Neuronal stem cell (in vitro differentiated cells): ENCODE results near the gene PPM1J.
A peak's percentile ranks its signal among the peaks of the same experiment; 100 is the strongest.

Source experiments
- DNase-seq: peaks from one replicate; pipeline ENCODE4 v3.0.0-alpha.2; 2013; ENCODE audit warnings: low spot score
- H2AFZ ChIP-seq: one replicate; pipeline ENCODE4 v1.6.1; 2013; ENCODE audit warnings: mild to moderate bottlenecking, low read length, inconsistent platforms
- H2AK5ac ChIP-seq: 2 replicates; pipeline ENCODE4 v1.6.1; 2013; ENCODE audit warnings: low read depth, mild to moderate bottlenecking, inconsistent platforms, low read length, moderate library complexity, mixed read lengths
- H2BK120ac ChIP-seq: 2 replicates; pipeline ENCODE4 v1.6.1; 2013; ENCODE audit warnings: low read depth, mild to moderate bottlenecking, inconsistent platforms, low read length, moderate library complexity, mixed read lengths
- H2BK12ac ChIP-seq: one replicate; pipeline ENCODE4 v1.6.1; 2013; ENCODE audit warnings: low read length, inconsistent platforms
- H2BK15ac ChIP-seq: 2 replicates; pipeline ENCODE4 v1.6.1; 2013; ENCODE audit warnings: mild to moderate bottlenecking, low read length, inconsistent platforms, mixed read lengths
- H2BK5ac ChIP-seq: one replicate; pipeline ENCODE4 v1.6.1; 2013; ENCODE audit warnings: inconsistent platforms, mild to moderate bottlenecking, low read length, moderate library complexity
- H3K14ac ChIP-seq: one replicate; pipeline ENCODE4 v1.6.1; 2013; ENCODE audit warnings: low read length, inconsistent platforms
- H3K18ac ChIP-seq: 2 replicates; pipeline ENCODE4 v1.6.1; 2013; ENCODE audit warnings: low read length, inconsistent platforms
- H3K23ac ChIP-seq: 2 replicates; pipeline ENCODE4 v1.6.1; 2013; ENCODE audit warnings: low read depth, mild to moderate bottlenecking, mixed read lengths, low read length, inconsistent platforms; ENCODE audit not compliant: poor library complexity
- H3K27ac ChIP-seq: replicated peaks from 3 replicates; pipeline ENCODE4 v1.5.1; 2013; ENCODE audit warnings: low read length, inconsistent platforms
- H3K27me3 ChIP-seq, 3 experiments: 2 replicates each; pipeline ENCODE4 v1.6.1; 2013; ENCODE audit warnings: low read length in 3 of 3, mild to moderate bottlenecking in 2 of 3, inconsistent platforms in 1 of 3, low read depth in 1 of 3, mixed read lengths in 1 of 3, moderate library complexity in 1 of 3; ENCODE audit not compliant: control insufficient read depth in 3 of 3, insufficient read depth in 3 of 3
- H3K36me3 ChIP-seq, 2 donors: replicated peaks in 1 of 2; 2 replicates each; pipeline ENCODE4 v1.6.1; 2013; ENCODE audit warnings: low read length in 2 of 2; ENCODE audit not compliant: control insufficient read depth in 2 of 2, insufficient read depth in 2 of 2
- H3K4ac ChIP-seq: 2 replicates; pipeline ENCODE4 v1.6.1; 2013; ENCODE audit warnings: inconsistent platforms, mild to moderate bottlenecking, low read length, moderate library complexity
- H3K4me1 ChIP-seq, 2 donors: 1 replicate in 1 of 2; 2 replicates in 1 of 2; pipeline ENCODE4 v1.6.1; 2013; ENCODE audit warnings: low read length in 2 of 2, low read depth in 1 of 2; ENCODE audit not compliant: control insufficient read depth in 2 of 2, insufficient read depth in 1 of 2
- H3K4me2 ChIP-seq: one replicate; pipeline ENCODE4 v1.6.1; 2013; ENCODE audit warnings: mild to moderate bottlenecking, low read length, inconsistent platforms; ENCODE audit not compliant: insufficient read depth, poor library complexity, severe bottlenecking
- H3K4me3 ChIP-seq, 2 donors: 2 replicates each; pipeline ENCODE4 v1.5.1; 2013; ENCODE audit warnings: low read length in 2 of 2, mild to moderate bottlenecking in 2 of 2, inconsistent platforms in 1 of 2, moderate library complexity in 1 of 2
- H3K79me1 ChIP-seq: one replicate; pipeline ENCODE4 v1.6.1; 2013; ENCODE audit warnings: low read depth, mild to moderate bottlenecking, inconsistent platforms, low read length, moderate library complexity
- H3K9ac ChIP-seq: one replicate; pipeline ENCODE4 v1.6.1; 2013; ENCODE audit warnings: mild to moderate bottlenecking, low read depth, low read length, inconsistent platforms; ENCODE audit not compliant: poor library complexity
- H3K9me3 ChIP-seq, 2 donors: replicated peaks in 1 of 2; 2 replicates each; pipeline versions ENCODE3 to v1.6.1; 2013; ENCODE audit warnings: low read length in 2 of 2, mild to moderate bottlenecking in 2 of 2, inconsistent platforms in 1 of 2, low read depth in 1 of 2, mixed read lengths in 1 of 2, moderate library complexity in 1 of 2; ENCODE audit not compliant: control insufficient read depth in 2 of 2, insufficient read depth in 1 of 2
- H4K8ac ChIP-seq: one replicate; pipeline ENCODE4 v1.6.1; 2013; ENCODE audit warnings: low read depth, mild to moderate bottlenecking, inconsistent platforms, low read length, moderate library complexity
- H4K91ac ChIP-seq: one replicate; pipeline ENCODE4 v1.6.1; 2013; ENCODE audit warnings: low read length, low read depth, mild to moderate bottlenecking, inconsistent platforms; ENCODE audit not compliant: poor library complexity
- WGBS, 2 donors: extraction: QIAGEN DNeasy Blood & Tissue Kit; methylation state at CpG; one replicate each; pipeline ENCODE4 v1.1.7; 2013; ENCODE audit warnings: missing lambda C conversion rate in 2 of 2, mixed read lengths in 1 of 2; ENCODE audit not compliant: insufficient read length in 2 of 2, insufficient replicate concordance in 1 of 2; ENCODE audit errors: extremely low coverage in 2 of 2; 5-methylcytosine and 5-hydroxymethylcytosine counted together

Gene PPM1J

GRCh38 chr1:112708002-112708448, 7.1 kb downstream of the PPM1J start:
- peaks cover 0 to 11% of the 10 kb centered on the region in 2 donors for H3K36me3 ChIP-seq
- no peak overlapping the region for H3K4ac ChIP-seq
- no peak overlapping the region for H4K8ac ChIP-seq
- peak overlapping the region; percentile 90 for H2AFZ ChIP-seq
- no peak overlapping the region for H2BK120ac ChIP-seq
- H3K9ac ChIP-seq = no peak overlapping the region
- H3K23ac ChIP-seq = no peak overlapping the region
- no peak overlapping the region for H4K91ac ChIP-seq
- H3K4me1 ChIP-seq = peaks cover 23 to 24% of the 10 kb centered on the region in 2 donors
- H3K27ac ChIP-seq = no peak overlapping the region
- H3K79me1 ChIP-seq = peaks cover 4% of the 10 kb centered on the region
- peaks cover 0 to 48% (median 0%) of the 10 kb centered on the region in 3 experiments for H3K27me3 ChIP-seq
- WGBS, 2 donors = no CpG with 5 or more reads among the region's 6 CpGs
- no peak overlapping the region for H3K4me3 ChIP-seq
- no peak overlapping the region for H2BK15ac ChIP-seq
- H2BK5ac ChIP-seq = no peak overlapping the region
- no peak overlapping the region for H2BK12ac ChIP-seq
- no peak overlapping the region for H2AK5ac ChIP-seq
- H3K18ac ChIP-seq = no peak overlapping the region
- DNase-seq = no peak
- H3K9me3 ChIP-seq = no peaks in the 10 kb centered on the region
- H3K4me2 ChIP-seq = no peak overlapping the region
- no peak overlapping the region for H3K14ac ChIP-seq

- Histone ChIP-seq H3K4me2 (peak overlapping the region; percentile 84), H3K9ac (no peak overlapping the region), H4K8ac (no peak overlapping the region), H3K4me1 (peaks cover 23 to 24% of the 10 kb centered on the region in 2 donors), H3K18ac (peak overlapping the region; percentile 80), H3K23ac (peak overlapping the region; percentile 14), H3K4ac (no peak overlapping the region), H2BK12ac (no peak overlapping the region), H3K27ac (peak overlapping the region; percentile 57), H3K36me3 (peaks cover under 1 to 18% of the 10 kb centered on the region in 2 donors), H3K4me3 (peak overlapping the region; percentile 64 to 89), H3K27me3 (peaks cover 0 to 42% (median 0%) of the 10 kb centered on the region in 3 experiments), H2BK5ac (peak overlapping the region; percentile 43), H3K14ac (no peak overlapping the region), H2BK120ac (no peak overlapping the region), H2AFZ (peak overlapping the region; percentile 90), H2AK5ac (no peak overlapping the region), H4K91ac (no peak overlapping the region), H3K79me1 (peaks cover 4% of the 10 kb centered on the region), H3K9me3 (no peaks in the 10 kb centered on the region), H2BK15ac (no peak overlapping the region)
- no CpG with 5 or more reads among the region's 42 CpGs for WGBS, 2 donors
- DNase-seq = peak; percentile 86
These were observed 7.7 kb downstream of the PPM1J start for GRCh38 chr1:112707221-112708001.

GRCh38 chr1:112706505-112707220, 8.5 kb downstream of the PPM1J start, which contains the start of gene RHOC:
RHOC (minus strand) TSS chr1:112707127; CDS start chr1:112703799, 3,328 bp downstream.
- H3K9ac ChIP-seq = peak within 1 kb of the TSS; percentile 92
- no peaks in the 10 kb centered on the region for H3K9me3 ChIP-seq
- no peak within 1 kb of the TSS for H2BK12ac ChIP-seq
- peaks cover 4% of the 10 kb centered on the region for H3K79me1 ChIP-seq
- H4K91ac ChIP-seq = no peak within 1 kb of the TSS
- no peak within 1 kb of the TSS for H2BK120ac ChIP-seq
- H3K27ac ChIP-seq = peak within 1 kb of the TSS; percentile 57
- no peak within 1 kb of the TSS for H2BK15ac ChIP-seq
- peak within 1 kb of the TSS; percentile 64 to 89 for H3K4me3 ChIP-seq
- no peak within 1 kb of the TSS for H3K4ac ChIP-seq
- peak within 1 kb of the TSS; percentile 84 for H3K4me2 ChIP-seq
- no CpG with 5 or more reads among the region's 61 CpGs for WGBS, 2 donors
- H3K27me3 ChIP-seq = peaks cover 0 to 35% (median 0%) of the 10 kb centered on the region in 3 experiments
- H2AFZ ChIP-seq = peak within 1 kb of the TSS; percentile 90
- H3K18ac ChIP-seq = peak within 1 kb of the TSS; percentile 88
- no peak within 1 kb of the TSS for H3K14ac ChIP-seq
- peaks cover 23 to 24% of the 10 kb centered on the region in 2 donors for H3K4me1 ChIP-seq
- peak within 1 kb of the TSS; percentile 43 for H2BK5ac ChIP-seq
- peak within 1 kb of the TSS; percentile 8 for H2AK5ac ChIP-seq
- peaks cover 3 to 25% of the 10 kb centered on the region in 2 donors for H3K36me3 ChIP-seq
- DNase-seq = peak; percentile 78
- peak within 1 kb of the TSS; percentile 57 for H3K23ac ChIP-seq
- no peak within 1 kb of the TSS for H4K8ac ChIP-seq
